ENCODE data around the gene METAP1D.
"Not testable (repeated sequence)": the region's sequence is repeated elsewhere in the genome, so short reads cannot be mapped to it uniquely, and the experiment has no call there.

Gene METAP1D

DNA sequence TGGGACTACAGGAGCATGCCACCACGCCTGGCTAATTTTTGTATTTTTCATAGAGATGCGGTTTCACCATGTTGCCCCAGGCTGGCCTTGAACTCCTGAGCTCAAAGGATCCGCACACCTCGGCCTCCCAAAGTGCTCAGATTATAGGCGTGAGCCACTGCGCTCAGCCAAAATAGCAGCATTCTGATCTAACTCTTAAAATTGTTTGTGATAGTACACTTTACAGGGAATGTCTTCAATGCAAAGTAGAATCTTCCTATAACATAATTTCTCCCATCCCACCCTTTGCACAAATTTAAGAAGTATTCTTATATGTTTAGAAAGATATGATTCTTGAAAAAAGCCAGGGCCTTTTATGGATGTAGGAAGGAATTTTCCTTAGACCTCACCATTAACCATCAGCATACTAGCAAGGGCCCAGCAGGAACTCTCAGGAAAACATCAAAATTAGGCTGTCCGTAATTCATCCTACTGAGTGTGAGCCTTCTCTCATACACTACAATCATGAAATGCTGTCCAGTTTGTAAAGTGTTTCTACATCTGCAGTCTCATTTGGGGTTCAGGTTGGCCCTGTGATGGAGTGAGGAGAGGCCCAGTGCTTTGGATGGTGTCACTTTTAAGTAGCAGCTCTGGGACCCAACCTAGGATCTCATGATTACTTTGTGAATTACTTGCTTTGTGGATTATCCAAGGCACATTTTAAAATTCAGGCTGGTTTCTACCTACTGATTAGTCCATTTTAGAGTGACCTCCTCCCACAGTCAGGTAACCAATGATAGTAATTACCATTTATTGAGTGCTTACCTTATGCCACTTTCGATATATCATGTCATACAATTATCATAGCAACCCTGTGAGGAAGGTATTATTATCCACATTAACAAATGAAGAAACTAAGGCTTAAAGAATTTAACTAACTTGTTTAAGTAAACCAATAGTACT, 48.1 kb downstream of the METAP1D start:
- no peak for DNase-seq

DNA sequence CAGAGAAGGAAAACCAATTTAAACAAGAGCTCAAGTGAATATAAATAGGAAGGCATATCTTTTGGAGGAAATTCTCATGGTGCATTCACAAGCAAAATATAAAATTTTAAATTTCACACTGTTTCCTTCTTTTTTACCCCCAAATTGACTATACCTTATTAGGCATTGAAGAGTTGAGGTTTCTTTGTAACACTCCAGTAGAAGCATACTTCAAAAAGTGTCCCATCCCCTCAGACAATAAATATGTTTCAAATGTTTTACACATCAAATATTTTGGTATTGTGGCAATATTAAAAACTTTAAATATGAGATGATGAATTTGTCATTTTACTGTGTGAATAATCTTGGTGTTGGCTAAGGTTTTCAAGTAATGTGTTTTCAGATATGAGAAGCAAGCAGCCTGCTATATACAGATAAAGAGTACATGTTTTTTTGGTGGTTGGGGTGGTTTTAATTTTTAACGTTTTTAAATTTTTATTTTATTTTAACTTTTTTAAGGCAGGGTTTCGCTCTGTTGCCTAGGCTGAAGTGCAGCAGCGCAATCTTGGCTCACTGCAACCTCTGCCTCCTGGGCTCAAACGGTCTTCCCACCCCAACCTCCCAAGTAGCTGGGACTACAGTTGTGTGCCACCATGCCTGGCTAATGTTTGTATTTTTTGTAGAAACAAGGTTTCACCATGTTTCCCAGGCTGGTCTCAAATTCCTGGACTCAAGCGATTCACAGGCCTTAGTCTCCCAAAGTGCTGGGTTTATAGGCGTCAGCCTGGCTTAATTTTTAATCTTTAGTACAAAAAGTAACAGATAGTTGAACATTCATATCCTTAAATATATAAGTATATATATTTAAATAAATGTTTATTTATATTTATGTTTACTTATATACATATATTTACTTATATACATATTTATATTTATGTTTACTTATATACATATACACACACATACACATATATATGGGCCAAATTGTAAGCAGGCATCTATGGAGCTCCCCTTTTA, 49.1 kb downstream of the METAP1D start:
- DNase-seq: no peak

DNA sequence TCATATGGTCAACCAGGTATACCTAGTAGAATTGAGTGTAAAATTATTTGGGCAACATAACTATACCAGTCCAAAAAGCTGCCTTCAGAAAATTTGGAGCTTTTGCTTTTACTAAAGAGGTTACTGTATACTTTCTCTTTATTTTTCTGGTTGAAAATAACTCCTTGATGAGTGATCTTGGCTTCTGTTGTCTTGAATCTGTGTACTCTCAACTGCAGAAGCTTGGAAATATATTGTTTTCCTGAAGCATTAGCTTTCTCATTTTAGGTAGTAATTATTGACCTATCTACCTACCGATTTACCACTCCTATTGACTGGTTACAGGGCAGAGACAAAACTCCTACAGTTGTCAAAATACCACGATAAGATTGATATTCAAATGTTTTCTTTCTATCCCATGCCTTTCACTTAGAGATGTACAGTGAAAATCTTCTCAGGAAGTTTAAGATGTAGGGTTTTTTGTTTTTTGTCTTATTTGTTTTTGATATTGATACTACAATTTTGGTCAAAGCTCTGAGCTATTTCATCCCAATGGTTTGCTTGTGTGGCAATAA, 49.9 kb downstream of the METAP1D start:
- DNase-seq: no peak

DNA sequence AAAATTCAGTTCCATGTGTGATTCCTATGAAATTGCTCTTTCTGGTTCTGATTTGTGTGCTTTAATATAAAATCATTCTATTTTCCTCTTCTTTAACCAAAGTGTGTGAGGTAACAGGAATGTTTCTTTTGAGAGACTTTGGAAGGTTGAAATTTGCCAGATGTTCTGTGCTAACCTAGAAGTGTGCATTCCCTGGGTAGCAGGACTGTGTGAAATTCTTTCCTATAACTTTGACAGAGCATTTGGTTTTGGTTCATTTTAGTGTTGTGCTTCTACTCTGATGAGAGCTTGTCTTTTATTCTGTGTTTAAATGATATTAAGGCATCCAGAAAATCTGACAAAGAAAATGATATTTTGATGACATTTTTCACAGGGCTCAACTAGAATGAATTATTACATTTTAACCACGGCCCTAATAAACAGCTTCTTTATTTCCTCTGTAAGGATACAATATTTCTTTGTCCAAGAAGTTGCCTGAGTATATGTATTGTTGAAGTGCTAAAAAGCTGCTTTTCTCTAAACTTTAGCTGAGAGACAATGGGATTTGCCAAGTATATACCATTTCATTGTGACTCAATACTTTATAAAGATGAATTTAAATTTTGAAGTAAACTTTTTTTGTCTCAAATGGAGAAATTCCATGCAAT, 50.8 kb downstream of the METAP1D start:
- no peak for DNase-seq

DNA sequence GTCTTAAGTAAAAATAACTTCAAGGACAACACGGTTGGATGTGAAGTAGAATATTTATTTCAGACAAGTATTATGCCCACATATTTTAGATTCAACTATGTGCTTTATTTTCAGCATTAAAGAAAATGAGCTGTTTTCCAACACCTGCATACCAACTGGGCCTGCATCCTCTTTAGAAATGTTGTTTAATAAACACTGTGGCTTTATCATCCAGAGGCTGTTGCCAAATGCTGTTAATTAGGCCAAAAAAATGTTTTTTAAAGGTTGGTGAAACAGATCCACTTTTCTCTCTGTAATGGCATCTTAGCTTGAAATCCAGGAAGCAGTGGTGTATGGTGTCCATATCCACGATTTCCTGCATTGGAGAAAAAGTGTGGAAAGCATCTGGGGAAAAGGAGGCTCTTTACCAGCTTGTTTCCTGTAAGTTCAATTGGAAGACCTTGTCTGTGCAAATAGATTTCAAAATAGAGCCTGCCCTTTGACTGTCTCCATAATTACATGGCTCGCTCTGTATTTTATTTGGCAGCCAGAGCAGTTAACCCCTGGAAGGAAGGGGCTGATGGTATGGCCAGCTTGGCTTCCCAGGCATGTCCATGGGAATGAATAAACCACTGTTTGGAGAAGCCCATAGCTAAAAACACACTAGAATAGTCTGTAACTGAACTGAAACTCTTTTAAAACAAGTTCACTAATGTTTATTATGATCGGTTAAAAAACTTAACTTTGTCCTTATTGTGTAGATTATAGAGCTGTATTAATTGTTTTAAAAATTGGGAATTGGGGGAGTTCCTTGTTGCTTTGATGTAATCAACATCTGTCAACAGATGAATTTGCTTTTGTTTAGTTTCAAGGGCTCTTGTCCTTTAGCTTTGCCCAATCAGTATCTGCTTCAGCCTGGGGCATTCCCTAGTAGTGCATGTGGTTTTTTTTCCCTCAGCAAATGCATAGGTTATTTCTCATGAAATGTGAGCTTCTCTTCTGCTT, 52.5 kb downstream of the METAP1D start:
- DNase-seq: no peak

DNA sequence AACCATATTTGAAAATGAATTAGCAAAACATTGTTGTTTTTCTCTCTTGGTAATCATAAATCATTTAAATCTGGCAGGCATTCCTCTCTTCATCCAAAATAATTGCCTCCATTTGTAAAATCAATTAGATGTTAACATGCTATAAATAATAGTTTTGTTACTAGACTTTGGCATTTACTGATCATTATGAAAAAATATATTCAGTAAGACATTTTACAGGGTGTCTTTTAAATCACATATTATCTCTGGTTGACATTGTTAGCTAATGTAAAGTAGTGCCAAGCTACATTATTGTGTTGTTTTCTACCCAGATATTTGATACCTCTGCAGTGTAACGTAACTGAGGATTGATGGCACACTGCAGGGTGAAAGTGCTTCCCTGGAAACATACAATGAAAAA, 53.7 kb downstream of the METAP1D start:
- DNase-seq: no peak

DNA sequence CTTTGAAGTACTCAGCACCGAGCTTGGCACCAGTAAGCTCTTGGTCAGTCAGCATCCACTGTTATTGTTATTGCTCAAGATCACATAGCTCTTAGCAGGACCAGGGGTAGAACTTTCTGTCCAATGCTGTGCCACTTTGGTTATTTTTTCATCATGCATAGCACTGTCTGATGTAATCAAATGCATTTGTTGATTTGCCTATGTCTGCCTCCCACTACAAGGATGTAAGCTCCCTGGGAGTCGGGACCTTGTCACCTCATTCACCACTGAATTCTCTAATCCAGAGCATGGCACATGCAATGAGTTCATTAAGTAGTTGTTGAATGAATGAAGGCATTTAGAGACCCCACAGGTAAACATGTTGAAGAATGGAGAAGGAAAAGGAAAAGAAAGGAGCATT, 56.5 kb downstream of the METAP1D start:
- no peak for DNase-seq

DNA sequence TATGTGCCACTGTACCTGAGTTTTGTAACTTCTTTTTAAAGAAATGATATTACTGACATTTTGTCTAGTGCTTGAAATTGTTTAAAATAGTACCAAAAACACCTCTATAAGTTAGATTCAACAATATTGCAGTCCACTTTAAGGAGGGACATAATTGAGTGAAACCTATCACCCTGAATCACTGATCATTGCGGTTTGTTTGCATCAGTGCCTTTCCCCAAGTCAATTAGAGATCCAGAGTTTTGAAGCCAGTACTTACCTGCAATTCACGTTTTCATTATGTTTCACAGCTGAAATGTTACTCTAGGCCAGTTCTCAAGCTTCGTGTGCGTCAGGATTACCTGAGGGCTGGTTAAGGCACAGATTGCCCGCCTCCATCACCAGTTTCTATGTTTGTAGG, 58.9 kb downstream of the METAP1D start:
- DNase-seq: no peak

DNA sequence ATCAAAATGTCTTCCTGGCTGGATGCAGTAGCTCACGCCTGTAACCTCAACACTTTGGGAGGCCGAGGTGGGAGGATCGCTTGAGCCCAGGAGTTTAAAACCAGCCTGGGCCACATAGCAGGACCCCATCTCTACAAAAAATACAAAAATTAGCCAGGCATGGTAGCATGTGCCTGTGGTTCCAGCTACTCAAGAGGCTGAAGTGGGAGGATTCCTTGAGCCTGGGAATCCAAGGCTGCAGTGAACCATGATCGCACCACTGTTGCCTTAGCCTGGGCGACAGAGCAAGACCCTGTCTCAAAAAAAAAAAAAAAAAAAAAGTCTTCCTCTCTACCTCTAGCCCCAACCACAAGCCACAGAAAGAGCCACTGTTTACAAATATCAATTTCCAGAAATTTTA, 60.4 kb downstream of the METAP1D start:
- not testable (repeated sequence) for DNase-seq

DNA sequence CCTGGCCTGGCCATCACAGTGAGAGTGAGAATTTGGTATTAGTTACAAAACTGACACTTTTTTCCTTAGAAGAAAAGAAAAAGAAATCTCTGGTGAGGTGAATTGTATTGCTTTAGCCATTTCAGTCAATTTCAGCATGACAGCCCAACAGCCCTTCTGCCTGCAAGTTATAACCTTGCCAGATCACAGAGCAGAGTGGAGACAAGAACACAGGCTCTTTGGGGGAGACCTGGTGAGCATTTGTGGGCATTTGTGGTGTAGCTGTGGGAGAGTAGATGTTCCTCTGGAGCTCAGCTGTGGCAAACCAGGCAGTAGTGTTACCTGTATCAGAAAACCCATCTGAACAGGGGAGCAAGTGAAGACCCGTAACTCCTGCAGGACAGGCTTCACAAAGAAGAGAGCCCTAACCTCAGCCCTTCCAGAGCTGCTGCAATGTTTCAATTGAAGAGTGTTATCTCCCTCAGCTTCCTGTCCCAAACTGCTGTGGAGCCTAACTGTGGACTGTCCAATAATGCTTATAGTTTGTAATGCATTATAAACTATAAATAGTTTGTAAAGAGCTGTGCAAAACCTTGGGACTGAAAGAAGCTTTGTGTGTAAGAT, 62.8 kb downstream of the METAP1D start:
- DNase-seq: no peak

DNA sequence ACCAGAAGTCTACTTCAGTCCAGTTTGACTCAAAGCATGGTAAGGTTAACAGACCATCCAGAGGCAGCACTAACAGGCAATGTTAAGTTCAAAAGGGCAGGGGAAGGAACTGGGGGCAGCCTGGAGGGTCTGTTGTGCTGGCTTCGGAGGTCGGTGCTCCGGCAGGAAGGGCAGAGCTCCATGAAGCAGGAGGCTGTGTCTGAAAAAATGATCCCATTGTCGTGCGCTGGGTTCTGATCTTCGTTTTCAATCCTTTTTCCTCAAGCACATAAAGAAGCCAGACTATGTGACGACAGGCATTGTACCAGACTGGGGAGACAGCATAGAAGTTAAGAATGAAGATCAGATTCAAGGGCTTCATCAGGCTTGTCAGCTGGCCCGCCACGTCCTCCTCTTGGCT, 63.7 kb downstream of the METAP1D start:
- no peak for DNase-seq

DNA sequence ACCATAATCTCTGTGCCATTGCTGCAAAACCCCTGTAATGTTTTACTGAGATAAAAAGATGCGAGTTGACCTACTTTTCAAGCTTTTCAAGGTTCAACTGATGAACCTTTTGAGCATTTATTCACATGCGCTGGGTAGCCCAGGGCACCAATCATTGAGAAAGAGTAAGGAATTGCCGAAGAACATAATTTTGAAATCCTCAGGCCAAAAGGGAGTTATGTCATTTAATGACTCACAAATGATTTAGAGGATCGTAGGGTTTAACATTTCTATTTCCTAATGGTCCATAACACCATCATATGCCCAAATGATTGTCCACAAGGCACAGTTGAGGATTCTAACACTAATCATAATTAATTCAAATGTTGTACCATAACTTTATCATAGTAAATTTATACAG, 65.4 kb downstream of the METAP1D start:
- no peak for DNase-seq

DNA sequence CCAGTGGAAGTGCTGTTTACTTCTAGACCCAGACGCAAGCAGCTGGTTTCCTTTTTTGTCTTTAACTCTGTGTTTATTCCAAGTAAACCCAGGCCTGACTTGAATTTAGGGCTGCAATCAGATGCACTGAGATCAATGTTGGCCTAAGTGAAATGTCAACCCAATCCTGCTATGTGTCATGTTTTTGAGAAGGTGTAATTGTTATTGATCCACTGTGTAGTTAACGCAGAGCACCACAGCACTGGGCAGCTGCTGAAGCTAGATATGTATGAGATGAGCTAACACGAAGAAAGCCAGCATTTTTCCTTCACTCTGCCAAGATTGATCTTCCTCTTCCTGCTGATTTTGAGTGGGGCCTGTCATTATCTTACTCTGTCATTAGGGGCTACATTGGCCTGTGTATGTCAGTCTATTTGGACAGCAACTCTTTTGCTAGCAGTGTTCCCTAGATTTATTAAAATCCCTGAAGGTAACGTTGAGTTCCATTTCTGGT, 66.7 kb downstream of the METAP1D start:
- DNase-seq: no peak

DNA sequence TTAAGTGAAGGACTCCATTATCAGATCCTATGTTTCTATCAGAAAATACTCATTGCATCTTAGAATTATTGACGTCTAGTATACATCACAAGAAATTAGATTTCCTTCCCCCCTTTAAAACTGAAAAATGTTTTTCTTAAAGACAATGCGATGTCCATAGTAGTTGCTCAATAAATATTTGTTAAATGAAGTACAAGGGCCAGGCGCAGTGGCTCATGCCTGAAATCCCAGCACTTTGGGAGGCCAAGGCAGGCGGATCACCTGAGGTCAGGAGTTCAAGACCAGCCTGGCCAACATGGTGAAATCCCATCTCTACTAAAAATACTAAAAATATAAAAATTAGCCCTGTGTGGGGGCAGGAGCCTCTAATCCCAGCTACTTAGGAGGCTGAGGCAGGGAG, 68.2 kb downstream of the METAP1D start:
- DNase-seq: not testable (repeated sequence)

DNA sequence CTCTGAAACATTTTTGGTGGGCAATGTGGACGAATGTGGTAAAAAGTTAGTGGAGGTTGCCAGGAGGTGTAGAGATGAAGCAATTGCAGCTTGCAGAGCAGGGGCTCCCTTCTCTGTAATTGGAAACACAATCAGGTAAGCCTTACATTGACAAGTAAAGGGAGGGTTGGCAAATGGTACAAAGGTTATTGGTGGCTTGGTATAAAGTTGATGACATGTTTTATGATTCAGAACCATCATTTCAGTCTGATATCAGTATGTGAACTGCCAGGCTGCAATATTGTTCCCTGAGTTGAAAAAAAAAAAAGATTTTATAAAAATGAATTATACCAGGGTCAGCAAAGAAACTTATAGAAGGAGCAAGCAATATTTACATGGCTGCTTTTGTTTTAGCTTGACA, 71.2 kb downstream of the METAP1D start:
- no peak for DNase-seq

DNA sequence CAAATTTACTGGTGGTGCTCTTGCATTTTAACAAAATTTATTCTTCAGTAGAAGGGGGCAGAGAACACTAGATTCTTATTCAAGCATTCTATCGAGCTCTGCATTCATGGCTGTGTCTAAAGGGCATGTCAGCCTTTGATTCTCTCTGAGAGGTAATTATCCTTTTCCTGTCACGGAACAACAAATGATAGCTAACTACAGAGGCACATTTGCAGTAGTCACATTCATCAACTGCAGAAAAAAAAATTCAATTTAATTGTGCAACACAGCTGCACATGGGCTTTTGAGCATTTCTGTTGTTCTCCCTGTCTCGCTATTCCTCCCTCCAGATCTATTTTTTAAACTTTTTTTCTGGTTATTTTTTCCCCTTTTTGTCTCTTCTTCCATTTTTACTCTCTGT, 72.5 kb downstream of the METAP1D start:
- DNase-seq: no peak

DNA sequence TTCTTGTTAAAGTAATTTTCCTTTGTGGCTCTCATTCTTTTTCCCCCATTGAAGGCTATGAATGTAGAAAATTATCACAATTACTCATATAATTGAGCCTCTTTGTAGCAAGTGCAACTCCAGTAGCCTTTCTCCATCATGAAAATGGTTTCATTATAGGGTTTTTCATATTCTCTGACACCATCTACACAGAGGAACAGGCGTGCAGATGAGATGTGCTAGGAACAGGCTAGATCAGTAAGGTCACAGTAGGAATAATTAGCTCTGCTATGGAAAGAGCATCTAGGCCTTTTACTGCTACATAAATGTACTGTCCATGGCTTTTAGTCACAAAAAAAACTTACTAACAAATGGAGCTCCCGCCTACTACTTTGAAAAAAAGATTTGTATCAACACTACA, 73.0 kb downstream of the METAP1D start:
- no peak for DNase-seq

DNA sequence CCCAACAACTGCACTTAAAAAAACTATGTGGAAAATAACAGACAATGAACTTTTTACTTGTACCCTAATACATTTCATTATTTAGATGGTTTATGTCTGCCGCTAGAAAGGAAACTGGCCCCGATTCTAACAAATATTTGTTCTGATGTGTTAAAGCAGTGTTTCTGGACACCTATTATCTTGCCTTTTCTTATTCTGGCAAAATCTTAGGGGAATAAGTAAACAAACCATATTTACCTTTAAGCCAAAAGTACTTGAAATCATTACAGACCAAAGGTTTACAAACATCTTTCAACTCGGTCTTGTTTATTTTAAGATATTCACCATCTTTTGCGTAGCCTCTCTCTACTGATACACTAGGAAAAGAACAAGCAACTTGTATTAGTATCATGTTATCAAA, 73.8 kb downstream of the METAP1D start:
- no peak for DNase-seq

DNA sequence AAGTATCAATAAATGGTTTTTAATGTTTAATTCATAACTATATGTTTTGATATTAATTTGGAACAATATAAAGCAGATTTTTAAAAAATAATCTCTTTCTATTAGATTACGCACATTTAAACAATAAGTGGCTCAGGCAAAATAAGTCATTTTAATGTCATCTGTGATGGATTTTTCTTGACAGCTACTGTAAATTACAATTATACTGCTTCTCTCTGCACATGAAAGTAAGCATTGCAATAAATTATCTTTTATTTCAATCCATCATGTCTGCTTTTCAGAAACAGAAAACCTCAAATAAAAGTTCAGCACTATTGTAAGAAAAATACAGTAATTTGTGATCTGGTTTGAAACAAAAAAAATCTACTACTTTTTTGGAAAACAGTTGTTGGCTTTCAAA, 74.5 kb downstream of the METAP1D start:
- no peak for DNase-seq
